Endometrial microvascular endothelial cells (primary cell): Measurements from ENCODE around the gene GET3. TPM values are rescaled to one million over a fixed set of nuclear protein-coding genes. Genes with fewer than 3 reads are reported as not detected.

ENCODE experiments used
- total RNA-seq: library from RNA; depleted of rRNA; stranded (reverse); fragments of >200 nt; gene quantifications from one replicate; pipeline ENCODE4 v1.2.3, GENCODE V29; 2015; ENCODE audit errors: inconsistent ontology term

GET3 gene
- total RNA-seq, 1 donor from 2014 or later: 131 TPM

Other genes starting within 250 kb of the GET3 start
- 2.9 TPM for gene ZNF564, start 186.0 kb upstream of the GET3 start, total RNA-seq
- gene ZNF490, start 126.7 kb upstream of the GET3 start, total RNA-seq: 3.2 TPM
- 10.0 TPM for gene ZNF791, start 126.6 kb upstream of the GET3 start, total RNA-seq
- 58.4 TPM for gene MAN2B1, start 70.8 kb upstream of the GET3 start, total RNA-seq
- 5.5 TPM for gene WDR83, start 70.7 kb upstream of the GET3 start, total RNA-seq
- 86.4 TPM for gene DHPS, start 55.6 kb upstream of the GET3 start, total RNA-seq
- gene GNG14, start 49.5 kb upstream of the GET3 start, total RNA-seq: not detected
- gene FBXW9, start 40.9 kb upstream of the GET3 start, total RNA-seq: 7.2 TPM
- 23.1 TPM for gene TNPO2, start 13.6 kb upstream of the GET3 start, total RNA-seq
- 359 TPM for gene TRIR, start 2.8 kb upstream of the GET3 start, total RNA-seq
- gene BEST2, start 14.3 kb downstream of the GET3 start, total RNA-seq: not detected
- gene HOOK2, start 38.1 kb downstream of the GET3 start, total RNA-seq: 6.6 TPM
- 19.7 TPM for gene JUNB, start 54.0 kb downstream of the GET3 start, total RNA-seq
- gene PRDX2, start 64.3 kb downstream of the GET3 start, total RNA-seq: 259 TPM
- not detected for gene THSD8, start 64.6 kb downstream of the GET3 start, total RNA-seq
- gene RNASEH2A, start 69.1 kb downstream of the GET3 start, total RNA-seq: 40.8 TPM
- not detected for gene RTBDN, start 97.1 kb downstream of the GET3 start, total RNA-seq
- gene MAST1, start 101.0 kb downstream of the GET3 start, total RNA-seq: 0.09 TPM
- 35.1 TPM for gene DNASE2, start 144.0 kb downstream of the GET3 start, total RNA-seq
- gene KLF1, start 149.7 kb downstream of the GET3 start, total RNA-seq: not detected
- gene GCDH, start 153.7 kb downstream of the GET3 start, total RNA-seq: 53.9 TPM
- gene SYCE2, start 181.8 kb downstream of the GET3 start, total RNA-seq: not detected
- 91.9 TPM for gene FARSA, start 196.2 kb downstream of the GET3 start, total RNA-seq
- gene CALR, start 201.1 kb downstream of the GET3 start, total RNA-seq: 1,581 TPM
- gene RAD23A, start 208.4 kb downstream of the GET3 start, total RNA-seq: 138 TPM
- 41.4 TPM for gene GADD45GIP1, start 219.7 kb downstream of the GET3 start, total RNA-seq
- gene DAND5, start 232.1 kb downstream of the GET3 start, total RNA-seq: not detected